Smooth muscle cell (in vitro differentiated cells): ENCODE results near the gene RPS3A. TPM values are rescaled to one million over a fixed set of nuclear protein-coding genes. Genes with fewer than 3 reads are reported as not detected.

ENCODE experiments used
- DNase-seq: peaks from one replicate; lab custom pipeline; 2025; ENCODE audit not compliant: unreplicated experiment; lab: John Stamatoyannopoulos, UW
- H2AFZ ChIP-seq: fragments of 200-600 bp; sonication (generic); 2 replicates; pipeline ENCODE4 v1.6.0; 2016; ENCODE audit warnings: antibody characterized with exemption, low read depth, mild to moderate bottlenecking
- H3F3A ChIP-seq: fragments of 200-600 bp; sonication (generic); 2 replicates; pipeline ENCODE4 v1.6.0; 2017; ENCODE audit warnings: antibody characterized with exemption, low read depth
- H3K27ac ChIP-seq: fragments of 200-600 bp; sonication (generic); 2 replicates; pipeline ENCODE4 v1.5.1; 2016; ENCODE audit warnings: low read depth, mild to moderate bottlenecking
- H3K27me3 ChIP-seq: fragments of 200-600 bp; sonication (generic); 2 replicates; pipeline ENCODE4 v1.6.1; 2016; ENCODE audit warnings: low read depth, mild to moderate bottlenecking
- H3K36me3 ChIP-seq: fragments of 200-600 bp; sonication (generic); 2 replicates; pipeline ENCODE4 v1.5.1; 2016; ENCODE audit warnings: low read depth
- H3K4me1 ChIP-seq: fragments of 200-600 bp; sonication (generic); 2 replicates; pipeline ENCODE4 v1.5.1; 2016; ENCODE audit warnings: low read depth
- H3K4me2 ChIP-seq: fragments of 200-600 bp; sonication (generic); 2 replicates; pipeline ENCODE4 v1.6.0; 2016; ENCODE audit warnings: mild to moderate bottlenecking
- H3K4me3 ChIP-seq: fragments of 200-600 bp; sonication (generic); 2 replicates; pipeline ENCODE4 v1.5.1; 2016; ENCODE audit warnings: mild to moderate bottlenecking
- H3K79me2 ChIP-seq: fragments of 200-600 bp; sonication (generic); 2 replicates; pipeline ENCODE4 v1.6.0; 2016; ENCODE audit warnings: low read depth, mild to moderate bottlenecking
- H3K9ac ChIP-seq: fragments of 200-600 bp; sonication (generic); 2 replicates; pipeline ENCODE4 v1.6.0; 2016; ENCODE audit warnings: low read depth
- H3K9me3 ChIP-seq: fragments of 200-600 bp; sonication (generic); replicated peaks from 2 replicates; pipeline ENCODE4 v1.5.1; 2016; ENCODE audit warnings: low read depth
- H4K20me1 ChIP-seq: fragments of 200-600 bp; sonication (generic); 2 replicates; pipeline ENCODE4 v1.6.0; 2016; ENCODE audit warnings: low read depth
- WGBS: methylation state at CpG from one replicate; pipeline ENCODE4 v1.1.7; 2016; ENCODE audit warnings: low lambda C conversion rate; 5-methylcytosine and 5-hydroxymethylcytosine counted together
- polyA plus RNA-seq: library from polyadenylated mRNA; unstranded; fragments of >200 nt; fragmentation: Nextera tagmentation; extraction: Ambion mirVana; gene quantifications from 2 replicates; pipeline ENCODE4 v1.2.1, GENCODE V29; 2016
- small RNA-seq: library from RNA; depleted of rRNA; stranded (forward); fragments of <200 nt; gene quantifications from one replicate; pipeline ENCODE3, GENCODE V24; 2014
- total RNA-seq: library from RNA; depleted of rRNA; stranded (reverse); fragments of >200 nt; gene quantifications from 2 replicates; pipeline ENCODE4 v1.2.3, GENCODE V29; 2014
- TF ChIP-seq, protein P1 (sequence below): fragments of 200-600 bp; sonication (generic); IDR thresholded peaks from 2 replicates; pipeline ENCODE4 v1.5.1; 2017; ENCODE audit warnings: borderline replicate concordance, mild to moderate bottlenecking, antibody characterized with exemption; ENCODE audit not compliant: insufficient read depth, poor library complexity, severe bottlenecking

Gene RPS3A
- total and polyA plus RNA-seq, 2 experiments from 2014 or later, result 682 to 3,775 TPM

DNA sequence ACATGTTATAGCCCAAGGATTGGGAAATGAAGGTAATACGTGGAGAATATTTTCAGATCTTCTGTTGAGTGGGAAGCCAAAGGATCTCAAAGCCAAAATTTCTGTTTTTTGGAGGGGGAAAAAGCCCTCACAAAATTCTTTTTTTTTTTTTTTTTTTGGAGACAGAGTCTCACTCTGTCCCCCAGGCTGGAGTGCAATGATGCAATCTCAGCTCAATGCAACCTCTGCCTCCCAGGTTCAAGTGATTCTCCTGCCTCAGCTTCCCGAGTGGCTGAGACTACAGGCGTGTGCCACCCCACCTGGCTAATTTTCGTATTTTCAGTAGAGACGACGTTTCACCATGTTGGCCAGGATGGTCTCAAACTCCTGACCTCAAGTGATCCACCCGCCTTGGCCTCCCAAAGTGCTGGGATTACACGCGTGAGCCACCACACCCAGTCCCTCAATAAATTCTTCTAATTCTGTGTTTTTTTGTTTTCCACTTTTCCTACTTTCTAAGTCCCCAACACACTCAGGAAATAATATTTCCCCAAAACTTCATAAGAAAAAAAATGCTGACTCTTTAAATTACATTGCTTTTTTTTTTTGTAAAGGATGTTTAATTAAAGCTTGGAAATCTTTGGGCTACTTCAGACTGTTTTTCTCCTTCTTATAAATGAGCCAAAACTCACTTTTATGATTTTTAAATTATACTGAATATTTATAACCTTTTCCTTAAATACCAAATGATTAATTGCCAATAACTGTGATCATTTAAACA, 51.6 kb downstream of the RPS3A start:
- Histone ChIP-seq H4K20me1 (no peaks in the 10 kb centered on the region), H3K27ac (no peak overlapping the region), H3F3A (no peaks in the 10 kb centered on the region), H3K4me3 (no peak overlapping the region), H3K9ac (no peak overlapping the region), H3K4me2 (no peak overlapping the region), H3K9me3 (no peaks in the 10 kb centered on the region), H3K36me3 (no peaks in the 10 kb centered on the region), H3K79me2 (no peaks in the 10 kb centered on the region), H3K27me3 (no peaks in the 10 kb centered on the region), H2AFZ (no peak overlapping the region), H3K4me1 (no peaks in the 10 kb centered on the region)
- DNase-seq, result no peak
- TF ChIP-seq, protein P1, sequence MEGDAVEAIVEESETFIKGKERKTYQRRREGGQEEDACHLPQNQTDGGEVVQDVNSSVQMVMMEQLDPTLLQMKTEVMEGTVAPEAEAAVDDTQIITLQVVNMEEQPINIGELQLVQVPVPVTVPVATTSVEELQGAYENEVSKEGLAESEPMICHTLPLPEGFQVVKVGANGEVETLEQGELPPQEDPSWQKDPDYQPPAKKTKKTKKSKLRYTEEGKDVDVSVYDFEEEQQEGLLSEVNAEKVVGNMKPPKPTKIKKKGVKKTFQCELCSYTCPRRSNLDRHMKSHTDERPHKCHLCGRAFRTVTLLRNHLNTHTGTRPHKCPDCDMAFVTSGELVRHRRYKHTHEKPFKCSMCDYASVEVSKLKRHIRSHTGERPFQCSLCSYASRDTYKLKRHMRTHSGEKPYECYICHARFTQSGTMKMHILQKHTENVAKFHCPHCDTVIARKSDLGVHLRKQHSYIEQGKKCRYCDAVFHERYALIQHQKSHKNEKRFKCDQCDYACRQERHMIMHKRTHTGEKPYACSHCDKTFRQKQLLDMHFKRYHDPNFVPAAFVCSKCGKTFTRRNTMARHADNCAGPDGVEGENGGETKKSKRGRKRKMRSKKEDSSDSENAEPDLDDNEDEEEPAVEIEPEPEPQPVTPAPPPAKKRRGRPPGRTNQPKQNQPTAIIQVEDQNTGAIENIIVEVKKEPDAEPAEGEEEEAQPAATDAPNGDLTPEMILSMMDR, result no peak
- 95% methylated on average over 9 of the region's 9 CpGs for WGBS

DNA sequence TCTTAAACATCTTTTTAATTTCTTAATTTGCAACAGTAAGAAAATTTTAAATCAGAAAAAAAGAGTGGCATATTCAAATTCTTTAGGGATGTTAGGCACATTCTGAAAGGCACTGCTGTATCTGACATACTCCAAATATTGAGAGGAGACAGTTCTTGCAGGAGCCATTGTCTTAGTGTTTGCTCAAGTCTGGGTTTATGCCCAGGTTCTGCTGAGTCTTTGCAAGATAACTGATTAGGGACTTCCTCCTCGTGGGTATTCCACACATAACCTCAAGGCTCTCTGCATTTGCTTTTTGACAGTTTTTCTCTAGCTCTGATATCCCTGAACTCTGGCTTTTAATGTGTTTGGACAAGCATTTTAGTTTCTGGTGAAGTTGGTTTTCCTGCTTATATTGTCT, 52.6 kb downstream of the RPS3A start:
- no peaks in the 10 kb centered on the region for H3K27me3 ChIP-seq
- H2AFZ ChIP-seq, result no peak overlapping the region
- no peak overlapping the region for H3K27ac ChIP-seq
- H3K79me2 ChIP-seq, result no peaks in the 10 kb centered on the region
- H3K9me3 ChIP-seq, result no peaks in the 10 kb centered on the region
- WGBS, result 31% methylated on average over 1 of the region's 1 CpG
- H3K4me1 ChIP-seq, result no peaks in the 10 kb centered on the region
- DNase-seq, result no peak
- TF ChIP-seq, protein P1, result no peak
- H3K36me3 ChIP-seq, result no peaks in the 10 kb centered on the region
- H3F3A ChIP-seq, result no peaks in the 10 kb centered on the region
- H3K4me3 ChIP-seq, result no peak overlapping the region
- H3K9ac ChIP-seq, result no peak overlapping the region
- no peak overlapping the region for H3K4me2 ChIP-seq
- no peaks in the 10 kb centered on the region for H4K20me1 ChIP-seq

DNA sequence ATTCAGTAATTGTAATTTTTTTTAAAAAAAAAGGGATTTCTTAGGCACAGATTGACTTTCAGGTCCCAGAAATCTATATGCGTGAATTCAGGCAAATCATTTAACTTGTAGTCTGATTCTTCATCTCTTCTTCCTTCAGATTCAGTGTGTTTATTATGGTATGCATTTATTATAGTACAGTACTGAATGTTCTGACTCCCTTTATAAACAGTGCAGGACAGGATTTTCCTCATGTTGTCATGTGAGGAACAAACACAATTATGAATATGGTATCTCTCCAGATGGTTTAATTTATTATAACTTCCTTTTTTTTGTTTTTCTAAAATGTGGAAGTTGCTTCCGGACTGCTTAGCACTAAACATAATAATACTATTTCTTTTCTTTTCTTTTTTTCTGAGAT, 54.2 kb downstream of the RPS3A start:
- no peaks in the 10 kb centered on the region for H3K4me1 ChIP-seq
- no peak overlapping the region for H3K27ac ChIP-seq
- no peak overlapping the region for H2AFZ ChIP-seq
- DNase-seq, result no peak
- H3K27me3 ChIP-seq, result no peaks in the 10 kb centered on the region
- no peak overlapping the region for H3K9ac ChIP-seq
- H3K36me3 ChIP-seq, result no peaks in the 10 kb centered on the region
- no peaks in the 10 kb centered on the region for H4K20me1 ChIP-seq
- H3K4me3 ChIP-seq, result no peak overlapping the region
- H3K4me2 ChIP-seq, result no peak overlapping the region
- TF ChIP-seq, protein P1, result no peak
- no peaks in the 10 kb centered on the region for H3K79me2 ChIP-seq
- 95% methylated on average over 2 of the region's 2 CpGs for WGBS
- H3F3A ChIP-seq, result no peaks in the 10 kb centered on the region
- H3K9me3 ChIP-seq, result no peaks in the 10 kb centered on the region

Small RNA genes within 50 kb of the gene (small RNA-seq; reads per million reads assigned to genes)
- not detected for gene SNORD73A
- 0.79 reads per million, percentile 26 among the genes with 10 or more reads in this experiment for gene SNORD73B

Other genes starting within 250 kb of the RPS3A start
- 22.0 and 26.2 TPM in 2 replicates for gene LRBA, start 84.3 kb upstream of the RPS3A start, total RNA-seq
- gene LRBA, start 84.3 kb upstream of the RPS3A start, polyA plus RNA-seq, result 1.6 and 3.1 TPM in 2 replicates
- not detected in 2 replicates for gene PRSS48, start 177.5 kb downstream of the RPS3A start, total RNA-seq
- gene PRSS48, start 177.5 kb downstream of the RPS3A start, polyA plus RNA-seq, result not detected in 2 replicates
- 18.9 and 20.3 TPM in 2 replicates for gene SH3D19, start 226.0 kb downstream of the RPS3A start, total RNA-seq
- gene SH3D19, start 226.0 kb downstream of the RPS3A start, polyA plus RNA-seq, result 7.9 and 10.9 TPM in 2 replicates